ENCODE data around the gene ELOB.
"Not testable (repeated sequence)": the region's sequence is repeated elsewhere in the genome, so short reads cannot be mapped to it uniquely, and the experiment has no call there.

The ELOB gene

DNA sequence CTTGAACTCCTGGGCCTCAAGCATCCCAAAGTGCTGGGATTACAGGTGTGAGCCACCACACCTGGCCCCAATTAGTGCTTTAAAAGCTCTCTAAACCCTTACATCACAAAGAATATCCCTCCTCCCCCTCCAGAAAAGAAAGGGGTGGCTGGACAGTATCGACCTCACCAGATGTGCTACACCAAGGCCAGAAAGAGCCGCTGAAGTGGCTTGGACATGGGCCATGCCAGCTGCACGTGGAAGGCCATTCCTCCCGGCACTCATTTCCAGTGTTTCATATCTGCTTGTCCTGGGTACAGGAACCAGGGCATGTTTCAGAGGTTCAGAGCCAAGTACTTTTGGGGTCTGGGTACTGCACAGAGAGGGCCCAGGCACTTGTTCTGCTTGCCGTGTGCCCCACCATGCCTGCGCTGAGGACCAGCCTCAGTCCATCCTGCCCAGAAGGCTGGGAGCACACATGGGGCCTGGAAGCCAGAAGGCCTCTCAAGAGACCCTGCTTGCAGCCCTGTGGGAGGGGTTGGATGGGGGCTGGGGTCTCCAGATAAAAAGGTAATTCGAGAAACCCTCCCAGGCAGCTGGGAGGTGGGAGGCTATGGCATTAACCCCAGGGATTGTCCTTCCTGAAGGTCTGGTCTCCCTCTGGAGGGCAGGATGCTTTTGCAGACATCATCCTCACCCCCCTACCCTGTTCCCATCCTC is 28.2 kb downstream of the ELOB start:
- DNase-seq (ENCODE audit: low spot score): no peak

DNA sequence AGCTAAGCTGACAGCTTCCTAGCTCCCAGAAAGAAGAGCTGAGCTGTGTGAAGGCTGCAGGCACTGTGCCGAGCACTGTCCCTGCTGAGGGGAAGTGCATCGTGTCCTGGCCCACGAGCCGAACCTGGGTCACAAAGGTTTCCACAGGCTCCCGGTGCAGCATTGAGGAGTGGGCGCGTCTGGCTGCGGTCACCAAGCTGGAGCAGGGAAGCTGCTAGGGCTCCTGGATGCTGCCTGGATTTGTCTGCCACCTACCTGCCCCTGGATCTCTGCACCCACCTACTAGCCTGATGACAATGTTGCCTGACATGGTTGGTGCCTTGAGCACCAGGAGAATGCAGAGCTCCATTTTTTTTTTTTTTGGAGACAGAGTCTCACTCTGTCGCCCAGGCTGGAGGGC is 31.1 kb downstream of the ELOB start:
- DNase-seq (ENCODE audit: low spot score): no peak

DNA sequence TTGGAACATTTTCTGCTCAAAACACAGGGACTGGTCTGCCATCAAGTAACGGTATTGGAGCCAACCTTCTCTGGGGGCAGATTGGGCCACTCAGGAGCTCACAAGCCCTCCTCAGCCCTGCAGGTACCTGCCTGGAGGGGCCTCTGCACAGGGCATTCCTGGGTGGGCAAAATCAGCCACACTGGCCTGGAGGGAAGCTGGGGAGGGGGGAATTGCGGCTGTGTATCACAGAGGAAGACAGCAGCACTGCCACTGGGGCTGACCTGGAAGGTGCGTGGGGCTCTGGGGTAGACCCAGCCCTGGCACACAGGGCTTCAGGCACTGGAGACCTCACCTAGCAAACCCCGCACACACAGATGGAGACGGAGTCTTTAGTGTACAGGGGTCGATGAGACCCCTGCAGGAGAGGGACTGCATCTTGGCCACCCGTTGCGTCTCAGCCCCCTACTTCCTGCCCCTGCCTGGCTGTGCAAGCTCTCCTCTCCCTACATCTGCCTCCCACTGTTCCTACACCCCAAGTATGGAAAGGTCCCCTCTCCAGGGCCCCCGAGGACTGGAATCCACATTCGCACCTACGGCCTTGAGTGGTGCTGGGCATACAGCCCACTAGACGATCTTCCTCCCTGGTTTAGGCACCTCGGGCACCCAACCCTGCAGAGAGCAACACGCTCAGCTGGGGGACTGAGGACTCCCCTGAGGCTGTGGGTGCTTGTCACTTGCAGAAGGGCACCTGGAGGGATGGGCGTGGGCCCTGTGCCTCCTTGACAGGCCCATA is 31.8 kb downstream of the ELOB start:
- no peak for DNase-seq (ENCODE audit: low spot score)

DNA sequence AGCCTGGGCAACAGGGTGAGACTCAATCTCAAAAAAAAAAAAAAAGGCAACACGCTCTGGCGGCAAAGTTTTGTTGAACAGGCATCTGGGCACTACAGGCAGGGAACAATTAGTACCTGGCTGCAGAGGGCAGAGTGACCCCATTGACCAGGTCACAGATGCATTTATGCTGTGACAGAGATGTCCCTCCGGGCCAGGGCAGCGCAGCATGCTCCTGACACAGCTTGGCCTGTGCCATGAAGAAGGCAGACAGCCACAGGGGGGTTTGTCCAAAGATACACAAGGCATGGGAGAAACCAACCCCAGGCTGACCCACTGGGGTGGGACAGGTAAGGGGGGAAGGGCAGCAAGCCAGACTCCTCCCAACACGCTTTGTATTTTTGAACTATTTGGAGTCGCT is 32.4 kb downstream of the ELOB start:
- DNase-seq (ENCODE audit: low spot score): no peak

DNA sequence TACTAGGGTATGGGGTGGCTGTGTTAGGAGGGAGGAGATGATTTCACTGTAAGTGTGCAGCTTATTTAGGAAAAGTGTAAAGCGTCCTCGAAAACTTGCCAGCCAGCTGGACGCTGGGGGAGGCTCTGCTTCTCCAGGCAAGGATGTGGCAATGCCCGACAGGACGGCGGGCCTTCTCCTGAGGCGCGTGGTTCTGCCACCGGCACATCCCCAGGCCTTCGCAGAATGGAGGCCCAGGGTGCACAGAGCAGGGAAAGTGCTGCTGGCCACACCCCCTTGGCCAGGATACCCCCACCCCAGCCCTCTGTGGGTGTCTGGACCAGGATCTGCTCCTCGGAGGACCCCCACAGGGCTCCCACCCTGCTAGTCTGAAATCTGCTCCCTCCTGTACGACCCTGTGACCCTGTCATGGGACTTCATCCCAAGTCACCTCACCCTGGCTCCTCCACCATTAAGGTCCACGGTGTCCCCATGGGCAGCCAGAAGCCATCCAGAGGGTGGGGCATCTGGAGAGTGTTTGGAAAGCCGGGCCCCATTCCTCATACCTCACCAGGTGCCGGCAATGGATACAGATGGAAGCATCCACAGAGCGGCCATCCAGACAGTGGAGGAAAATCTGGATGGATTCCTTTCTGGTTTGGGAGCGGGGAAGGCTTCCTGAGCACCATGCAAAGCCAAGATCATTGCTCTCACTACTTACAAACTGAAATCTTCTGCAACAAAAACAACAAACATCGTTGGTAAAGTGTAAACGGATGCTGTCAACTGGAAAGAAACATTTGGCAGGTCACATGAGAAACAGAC is 33.9 kb downstream of the ELOB start:
- no peak for DNase-seq (ENCODE audit: low spot score)

DNA sequence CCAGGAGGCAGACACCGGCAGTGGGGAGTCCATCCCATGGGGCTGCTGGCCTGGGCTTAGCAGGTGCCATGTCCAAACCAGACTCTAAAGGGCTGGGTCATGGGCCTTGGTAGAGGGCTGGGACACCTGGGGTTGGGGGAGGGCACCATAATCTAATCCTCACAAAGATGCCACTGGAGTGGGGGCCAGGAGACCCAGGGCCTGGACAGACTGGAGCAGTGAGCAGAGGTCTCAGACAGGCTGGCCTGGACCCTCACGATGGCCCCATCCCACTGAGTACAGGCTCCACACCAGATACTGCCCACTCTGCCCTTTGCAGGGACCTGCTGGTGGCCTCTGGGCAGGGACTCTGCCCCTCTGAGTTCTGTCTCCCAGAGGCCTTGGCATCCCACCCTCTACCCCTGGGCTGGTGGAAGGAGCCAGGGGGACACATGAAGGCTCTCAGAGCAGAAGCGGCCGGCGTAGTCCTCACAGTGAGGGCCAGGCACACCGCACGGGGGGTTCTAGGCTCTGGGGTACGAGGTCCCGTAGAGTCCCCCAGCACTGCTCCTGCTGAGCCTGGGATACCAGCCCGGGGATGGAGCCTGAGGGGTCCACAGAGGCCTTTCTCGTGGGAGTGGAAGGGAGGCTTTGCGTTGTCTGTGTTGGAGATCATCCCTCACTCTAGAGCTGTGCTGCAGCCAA is 34.6 kb downstream of the ELOB start:
- no peak for DNase-seq (ENCODE audit: low spot score)

DNA sequence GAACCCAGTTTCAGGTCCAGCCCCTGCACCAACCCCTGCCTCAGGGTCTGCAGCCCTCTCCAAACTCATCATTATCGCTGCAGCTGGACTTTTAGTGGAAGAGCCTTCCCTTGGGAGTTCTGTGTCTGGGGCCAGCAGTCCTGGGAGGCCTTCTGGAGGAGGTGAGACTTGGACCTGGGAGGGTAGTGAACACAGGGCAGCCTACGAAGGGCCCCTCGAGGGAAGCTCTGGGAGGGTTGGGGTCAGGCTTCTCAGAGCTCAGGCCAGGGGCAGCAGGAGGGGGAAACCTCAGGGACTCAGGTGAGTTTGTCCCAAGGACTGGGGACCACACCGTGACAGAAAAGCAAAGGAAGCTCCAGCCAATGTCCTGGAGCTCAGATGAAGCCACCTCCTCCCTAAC is 35.9 kb downstream of the ELOB start:
- no peak for DNase-seq (ENCODE audit: low spot score)

DNA sequence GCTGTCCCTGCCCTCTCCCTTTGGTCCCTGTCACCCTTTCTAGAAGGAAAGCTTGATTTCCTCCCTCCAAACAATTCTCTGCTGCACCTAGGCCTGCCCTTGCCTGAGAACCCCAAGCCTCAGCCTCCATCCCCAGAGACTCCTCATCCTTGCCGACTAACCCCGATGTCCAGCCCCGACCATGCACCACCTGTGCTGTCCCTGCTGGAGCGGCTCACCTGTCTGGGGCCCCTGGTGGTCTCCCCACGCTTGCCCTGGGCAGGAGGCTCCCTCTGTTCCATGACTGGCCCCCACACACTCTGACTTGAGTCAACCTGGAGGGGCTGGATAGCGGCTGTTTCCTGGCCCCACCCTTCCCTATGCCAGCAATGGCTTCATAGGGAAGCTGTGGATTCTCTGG is 36.6 kb downstream of the ELOB start:
- DNase-seq (ENCODE audit: low spot score): no peak

DNA sequence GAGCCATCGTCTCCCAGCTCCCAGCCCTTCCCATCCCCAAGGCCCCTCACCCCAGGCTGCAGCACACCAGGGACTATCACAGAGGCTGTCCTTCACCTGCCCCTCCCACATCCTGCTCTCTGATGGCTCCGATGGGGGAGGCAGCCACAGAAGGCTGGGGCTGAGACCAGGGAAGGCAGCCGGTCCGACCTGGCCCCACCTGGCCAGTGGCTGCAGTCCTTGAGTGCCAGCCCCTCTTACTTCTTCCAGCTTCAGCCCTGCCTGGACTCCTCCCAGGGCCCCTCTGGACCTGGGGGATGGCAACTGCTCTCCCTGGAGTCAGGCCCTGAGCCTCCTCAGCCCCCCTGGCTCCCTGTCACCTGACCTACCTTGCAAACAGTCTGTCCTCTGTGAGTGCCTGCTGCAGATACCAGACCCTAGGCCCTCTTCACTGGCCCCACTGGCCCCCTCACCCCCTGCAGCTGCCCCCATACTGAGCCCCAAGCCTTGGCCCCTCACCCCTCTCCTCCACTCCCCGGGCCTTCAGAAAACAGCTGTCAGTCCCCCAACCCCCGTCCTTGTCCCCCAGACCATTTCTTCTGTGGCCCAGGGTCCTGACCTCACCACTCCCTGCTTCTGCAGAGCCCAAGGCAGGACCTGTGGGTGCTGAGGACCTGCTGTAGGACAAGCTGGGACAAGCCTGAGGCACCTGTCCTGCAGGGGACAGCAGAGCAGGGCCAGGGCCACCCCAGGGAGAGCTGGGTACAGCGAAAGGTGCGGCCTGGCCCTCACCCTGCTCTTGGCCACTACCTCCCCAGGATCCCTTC is 37.3 kb downstream of the ELOB start:
- DNase-seq (ENCODE audit: low spot score): no peak

DNA sequence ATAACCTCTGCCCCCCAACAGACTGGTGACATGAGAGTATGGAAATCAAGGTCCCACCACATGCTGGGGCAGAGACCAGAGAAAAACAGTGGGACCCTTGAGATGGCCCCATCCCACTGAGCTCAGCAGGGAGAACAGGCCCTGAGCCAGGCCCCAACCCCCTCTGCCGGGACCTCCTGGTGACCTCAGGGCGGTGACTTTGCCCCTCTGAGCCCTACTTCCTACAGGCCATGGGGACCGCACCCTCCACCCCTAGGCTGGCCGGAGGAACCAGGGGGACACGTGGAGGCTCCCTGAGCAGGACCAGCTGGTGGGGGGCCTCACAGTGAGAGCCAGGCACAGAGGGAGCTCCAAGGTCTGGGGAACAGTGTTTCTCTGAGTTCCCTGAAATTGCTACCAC is 38.5 kb downstream of the ELOB start:
- no peak for DNase-seq (ENCODE audit: low spot score)

DNA sequence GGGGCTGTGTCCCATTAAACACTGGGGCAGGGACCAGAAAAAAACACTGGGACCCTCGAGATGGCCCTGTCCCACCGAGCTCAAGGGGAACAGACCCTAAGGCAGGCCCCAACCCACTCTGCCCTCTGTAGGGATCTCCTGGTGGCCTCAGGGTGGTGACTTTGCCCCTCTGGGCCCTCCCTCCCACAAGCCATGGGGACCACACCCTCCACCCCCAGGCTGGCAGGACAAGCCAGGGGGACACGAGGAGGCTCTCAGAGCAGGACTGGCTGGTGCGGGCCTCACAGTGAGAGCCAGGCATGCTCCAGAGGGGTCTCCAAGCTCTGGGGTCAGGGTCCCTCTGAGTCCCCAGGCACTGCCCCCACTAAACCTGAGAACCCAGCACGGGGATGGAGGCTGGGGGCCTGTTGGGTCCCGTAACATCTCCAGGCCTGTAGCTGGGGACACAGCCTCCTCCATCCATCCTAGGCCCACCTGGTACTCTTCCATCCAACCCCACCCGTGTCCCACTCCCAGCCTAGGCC is 39.1 kb downstream of the ELOB start:
- no peak for DNase-seq (ENCODE audit: low spot score)

DNA sequence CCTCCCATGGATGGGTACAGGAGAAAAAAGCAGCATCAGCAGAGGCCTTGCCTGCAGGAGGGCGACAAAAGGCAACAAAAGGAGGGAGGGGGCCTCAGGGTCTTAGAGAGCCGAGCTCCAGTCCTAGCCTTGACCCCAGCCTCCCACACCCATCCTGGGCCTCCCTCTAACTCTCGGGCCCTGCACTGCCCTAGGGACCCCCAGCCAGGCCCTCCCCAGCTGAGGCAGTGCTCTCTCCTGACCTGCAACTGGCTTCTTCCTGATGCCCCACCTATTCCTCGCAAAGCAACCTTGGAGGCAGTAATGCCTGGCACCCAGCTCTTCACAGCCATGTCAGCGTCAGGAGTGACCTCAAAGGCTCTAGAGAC is 39.9 kb downstream of the ELOB start:
- no peak for DNase-seq (ENCODE audit: low spot score)

DNA sequence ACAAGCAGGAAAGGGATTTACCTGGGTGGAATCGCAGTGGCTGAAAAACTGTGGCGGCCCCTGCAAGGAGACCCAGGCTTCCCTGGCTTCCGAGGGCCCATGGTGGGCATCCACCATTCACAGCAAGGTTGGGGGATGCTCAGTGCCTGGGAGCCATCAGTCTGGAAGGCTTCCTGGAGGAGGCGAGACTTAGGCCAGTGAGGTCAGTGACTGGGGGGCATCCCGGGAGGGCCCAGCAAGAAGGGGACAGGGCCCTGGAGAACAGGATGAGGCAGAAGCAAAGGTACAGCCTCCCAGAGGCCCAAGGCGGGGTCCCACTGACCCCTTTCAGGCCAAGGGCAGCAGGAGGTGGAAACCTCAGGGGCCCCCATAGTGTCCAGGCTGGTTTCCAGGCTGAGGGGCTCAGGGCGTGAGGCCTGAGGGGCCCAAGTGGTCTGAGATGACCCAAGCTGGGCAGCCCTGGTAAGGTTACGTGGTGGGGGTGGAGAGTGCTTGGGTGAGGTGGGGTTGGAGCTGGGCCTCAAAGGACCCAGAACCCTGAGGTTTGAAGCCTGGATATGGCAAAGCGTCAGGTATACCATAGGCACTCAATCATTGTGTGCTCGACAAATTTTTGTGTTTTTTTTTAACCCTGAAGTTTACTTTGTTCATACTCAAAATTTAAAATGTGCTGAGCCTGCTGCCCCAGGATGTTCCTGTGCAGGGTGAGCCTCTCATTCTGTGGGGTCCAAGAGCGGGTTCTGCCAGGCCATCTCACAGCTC is 40.4 kb downstream of the ELOB start:
- DNase-seq (ENCODE audit: low spot score): no peak

DNA sequence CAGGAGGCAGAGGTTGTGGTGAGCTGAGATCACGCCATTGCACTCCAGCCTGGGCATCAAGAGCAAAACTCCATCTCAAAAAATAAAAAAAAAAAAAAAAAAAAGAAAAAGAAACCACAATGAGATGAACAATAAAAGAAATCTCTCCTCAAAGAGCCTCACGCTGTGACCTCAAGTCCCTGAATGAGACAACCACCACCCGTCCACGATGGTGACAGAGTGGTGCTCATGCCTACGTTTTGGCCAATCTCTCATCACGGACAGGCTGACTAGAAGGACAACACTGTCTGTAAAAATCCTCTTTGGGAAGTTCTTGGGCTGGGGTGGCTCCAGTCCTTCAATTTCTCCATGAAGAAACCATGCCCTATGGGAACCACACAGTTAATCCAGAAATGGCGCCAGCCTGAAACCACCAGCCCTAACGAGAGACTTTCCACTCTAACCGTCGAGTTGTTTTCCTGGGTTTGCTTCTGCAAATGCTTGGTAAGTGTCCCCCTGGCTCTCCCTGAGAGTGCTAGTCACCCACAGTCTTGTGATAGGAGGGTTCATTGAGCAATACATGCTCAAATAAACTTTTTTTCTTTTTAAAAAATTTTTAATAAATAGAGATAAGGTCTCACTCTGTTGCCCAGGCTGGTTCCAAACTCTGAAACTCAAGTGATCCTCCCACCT is 42.1 kb downstream of the ELOB start:
- no peak for DNase-seq (ENCODE audit: low spot score)

DNA sequence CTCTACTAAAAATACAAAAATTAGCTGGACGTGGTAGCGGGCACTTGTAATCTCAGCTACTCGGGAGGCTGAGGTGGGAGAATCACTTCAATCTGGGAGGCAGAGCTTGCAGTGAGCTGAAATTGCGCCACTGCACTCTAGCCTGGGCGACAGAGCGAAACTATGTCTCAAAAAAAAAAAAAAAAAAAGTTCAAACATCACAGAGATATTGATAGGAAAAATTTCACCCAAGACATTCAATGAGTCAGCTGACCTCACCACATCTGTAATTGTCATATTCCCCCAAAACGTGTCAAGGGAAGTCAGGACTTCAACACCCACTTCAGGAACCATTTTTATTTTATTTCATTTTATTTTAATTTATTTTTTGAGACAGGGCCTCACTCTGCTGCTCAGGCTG is 49.0 kb downstream of the ELOB start:
- DNase-seq (ENCODE audit: low spot score): no peak

DNA sequence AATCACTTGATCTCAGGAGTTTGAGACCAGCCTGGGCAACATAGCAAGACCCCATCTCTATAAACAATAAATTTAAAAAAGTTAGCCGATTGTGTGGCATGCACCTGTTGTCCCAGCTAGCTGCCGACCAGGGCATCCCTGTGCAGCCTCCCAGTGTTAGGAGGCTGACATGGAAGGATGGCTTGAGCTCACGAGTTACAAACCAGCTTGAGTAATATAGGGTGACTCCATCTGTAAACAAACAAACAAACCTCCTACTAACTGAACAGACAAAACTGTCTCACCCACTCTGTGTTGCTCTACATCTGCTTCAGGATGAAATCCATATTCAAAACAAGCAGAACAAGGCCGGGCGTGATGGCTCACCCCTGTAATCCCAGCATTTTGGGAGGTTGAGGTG is 50.2 kb downstream of the ELOB start:
- no peak for DNase-seq (ENCODE audit: low spot score)

DNA sequence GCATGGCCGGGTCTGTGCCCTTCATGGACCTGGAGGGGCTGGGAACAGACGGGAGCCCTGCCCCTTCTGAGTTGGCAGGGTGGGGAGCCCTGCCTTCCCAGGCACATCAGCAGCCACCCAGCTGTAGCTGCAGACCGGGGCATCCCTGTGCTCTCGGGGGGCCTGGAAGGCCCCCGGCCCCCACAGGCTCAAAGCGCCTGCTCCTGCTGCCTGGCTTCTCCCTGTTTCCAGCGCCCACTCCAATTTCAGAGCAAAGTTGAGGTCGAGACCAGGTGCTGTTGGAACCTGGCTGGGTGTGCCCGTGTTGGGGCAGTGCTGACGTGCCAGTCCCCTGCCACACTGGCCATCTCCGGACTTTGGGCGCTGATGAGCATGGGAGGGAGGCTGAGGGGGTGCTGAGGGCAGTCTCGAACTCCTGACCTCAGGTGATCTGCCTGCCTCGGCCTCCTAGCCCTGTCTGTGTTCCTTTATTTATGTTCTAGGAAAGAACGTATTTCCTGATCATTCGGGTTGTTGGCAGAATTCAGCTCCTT is 52.2 kb downstream of the ELOB start:
- DNase-seq (ENCODE audit: low spot score): no peak

DNA sequence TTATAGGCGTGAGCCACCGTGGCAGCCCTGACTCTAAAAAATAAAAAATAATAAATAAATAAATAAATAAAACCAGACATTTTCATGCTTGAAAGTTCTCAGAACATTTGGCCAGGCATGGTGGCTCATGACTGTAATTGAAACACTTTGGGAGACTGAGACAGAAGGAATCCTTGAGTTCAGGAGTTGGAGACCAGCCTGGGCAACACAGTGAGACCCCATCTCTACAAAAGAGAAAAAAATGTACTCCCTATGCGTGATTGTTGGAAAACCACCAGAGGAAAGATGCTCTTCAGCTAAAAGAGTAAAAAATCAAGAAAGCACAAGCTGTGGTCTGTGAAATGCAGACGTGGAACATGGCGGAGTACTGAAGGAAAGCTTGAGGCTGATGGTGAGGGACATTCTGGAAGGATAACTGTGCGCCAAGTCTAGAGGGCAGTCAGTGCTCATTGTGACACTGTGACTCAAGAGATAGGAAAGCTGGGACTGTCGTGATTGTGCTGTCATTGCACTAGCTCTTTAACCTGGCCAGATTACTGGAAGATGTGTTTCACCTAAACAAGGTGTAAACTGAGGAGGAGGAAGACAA is 52.9 kb downstream of the ELOB start:
- DNase-seq (ENCODE audit: low spot score): no peak

DNA sequence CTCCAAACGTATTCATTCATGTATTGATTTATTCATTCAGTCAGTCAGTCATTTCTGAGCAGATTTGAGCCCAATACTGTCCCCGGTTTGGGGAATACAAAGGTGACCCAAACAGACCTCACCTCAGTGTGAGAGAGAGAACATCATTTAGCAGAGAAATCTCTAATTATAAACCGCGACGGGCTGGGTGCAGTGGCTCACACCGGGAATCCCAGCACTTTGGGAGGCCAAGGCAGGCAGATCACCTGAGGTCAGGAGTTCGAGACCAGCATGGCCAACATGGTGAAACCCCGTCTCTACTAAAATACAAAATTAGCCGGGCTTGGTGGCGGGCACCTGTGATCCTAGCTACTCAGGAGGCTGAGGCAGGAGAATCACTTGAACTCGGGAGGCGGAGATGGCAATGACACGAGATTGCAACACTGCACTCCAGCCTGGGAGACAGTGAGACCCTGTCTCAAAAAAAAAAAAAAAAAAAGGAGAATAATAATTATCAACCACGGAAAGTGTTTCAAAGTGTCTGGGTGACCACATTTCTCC is 55.4 kb downstream of the ELOB start:
- not testable (repeated sequence) for DNase-seq (ENCODE audit: low spot score)
